HG03108 (cell line): Measurements from ENCODE around the gene ATP2B3.

Source experiments
- ATAC-seq: cut with Tn5 transposase; IDR thresholded peaks from one replicate; pipeline ENCODE4 v1.9.1; 2021; ENCODE audit warnings: moderate library complexity; ENCODE audit not compliant: unreplicated experiment

ATP2B3 gene

DNA sequence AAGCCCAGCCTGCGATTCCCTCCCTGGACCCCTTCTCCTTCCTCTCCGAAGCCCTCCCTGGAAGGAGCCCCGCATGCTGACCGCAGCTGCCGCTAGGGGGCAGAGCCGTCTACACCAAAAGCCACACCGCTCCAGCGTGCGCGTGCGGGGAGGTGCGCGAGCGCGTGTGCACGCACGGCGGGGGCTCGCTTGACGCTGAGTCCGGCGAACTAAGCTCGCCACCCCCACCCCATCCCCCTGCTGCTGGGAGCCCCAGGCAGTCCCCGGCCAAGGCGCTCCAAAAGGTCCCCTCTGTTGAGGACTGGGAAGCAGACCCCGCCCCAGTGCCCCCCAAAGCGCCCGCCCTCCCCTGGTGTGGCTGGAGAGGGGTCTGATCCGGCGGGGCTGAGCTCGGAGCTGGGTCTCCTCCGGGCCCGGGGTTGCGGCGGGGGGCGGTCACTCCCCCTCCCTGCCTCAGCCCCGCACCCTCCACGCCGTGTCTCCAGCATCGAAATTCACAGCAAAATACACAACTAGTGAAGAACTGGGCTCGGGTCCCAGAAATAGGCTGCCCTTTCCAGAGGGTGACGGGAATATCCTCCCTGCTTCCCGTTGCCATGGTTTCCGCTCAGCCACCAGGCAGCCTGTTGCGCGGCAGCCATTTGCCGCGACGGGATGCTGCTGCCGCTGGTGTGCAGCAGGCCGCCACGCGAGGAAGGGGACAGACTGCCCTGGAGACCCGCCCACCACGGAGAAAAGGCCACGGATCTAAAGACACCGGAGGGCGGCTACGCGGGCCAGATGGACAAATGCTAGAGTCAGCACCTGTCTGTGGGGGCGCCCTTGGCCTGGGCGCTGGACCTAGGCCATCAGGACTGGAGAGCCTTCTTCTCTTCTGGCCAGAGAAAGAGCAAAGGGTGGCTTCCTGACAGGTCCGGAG lies 92.7 kb downstream of the ATP2B3 start:
- ATAC-seq, result no peak

DNA sequence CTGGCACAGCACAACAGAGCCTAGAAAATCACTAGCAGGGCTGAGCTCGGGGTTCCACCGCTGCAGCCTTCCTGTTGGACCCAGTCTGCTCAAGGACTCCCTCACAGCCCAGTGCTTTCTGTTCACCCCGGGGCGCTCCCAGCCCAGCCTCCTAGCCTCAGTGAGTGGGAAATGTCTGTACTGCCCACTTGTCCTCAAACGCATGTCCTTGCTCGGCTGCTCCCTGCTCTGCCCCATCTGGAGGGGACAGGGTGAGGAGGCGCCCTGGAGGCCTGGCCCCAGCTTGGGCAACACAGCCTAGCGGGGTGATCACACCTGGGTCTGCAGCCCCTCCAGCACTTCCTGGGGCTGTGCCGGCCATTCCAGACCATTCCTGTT lies 93.4 kb downstream of the ATP2B3 start:
- no peak for ATAC-seq

DNA sequence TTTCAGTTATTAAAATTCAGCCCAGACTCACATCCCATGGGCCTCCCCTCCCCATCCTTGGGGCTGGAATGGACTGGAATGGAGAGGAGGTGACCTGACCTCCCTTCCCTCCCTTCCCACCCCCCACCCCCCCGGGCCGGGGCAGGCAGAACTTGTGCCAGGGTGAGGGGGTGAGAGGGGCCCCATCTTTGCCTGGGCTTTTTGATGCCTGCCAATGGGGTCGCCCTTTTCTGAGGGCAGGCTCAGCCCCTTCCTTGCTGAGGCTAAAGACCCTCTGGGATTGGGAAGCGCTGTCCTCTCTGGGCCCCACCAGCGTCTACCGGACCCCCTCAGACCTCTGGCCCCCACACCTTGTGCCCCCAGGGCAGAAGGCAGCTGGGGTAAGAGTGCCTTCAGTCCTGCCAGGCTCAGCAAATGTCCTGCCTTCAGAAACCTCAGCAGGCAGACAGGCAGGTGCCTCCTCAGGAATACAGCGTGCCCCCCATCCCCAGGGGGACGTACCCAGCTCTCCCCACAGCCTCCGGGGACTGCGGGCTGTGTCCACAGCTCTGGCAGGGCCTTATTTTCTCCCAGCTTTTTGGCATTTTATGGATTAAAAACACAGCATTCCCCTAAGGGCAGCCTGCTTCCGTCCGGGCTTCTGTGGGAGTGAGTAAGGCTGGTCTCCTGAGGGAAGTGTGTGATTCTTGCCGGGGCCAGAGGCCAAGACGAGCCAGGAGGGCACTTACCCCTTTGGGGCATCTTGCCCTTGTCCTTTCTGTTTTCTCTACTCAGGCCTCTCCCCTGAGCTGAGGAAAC lies 94.1 kb downstream of the ATP2B3 start:
- ATAC-seq, result no peak

DNA sequence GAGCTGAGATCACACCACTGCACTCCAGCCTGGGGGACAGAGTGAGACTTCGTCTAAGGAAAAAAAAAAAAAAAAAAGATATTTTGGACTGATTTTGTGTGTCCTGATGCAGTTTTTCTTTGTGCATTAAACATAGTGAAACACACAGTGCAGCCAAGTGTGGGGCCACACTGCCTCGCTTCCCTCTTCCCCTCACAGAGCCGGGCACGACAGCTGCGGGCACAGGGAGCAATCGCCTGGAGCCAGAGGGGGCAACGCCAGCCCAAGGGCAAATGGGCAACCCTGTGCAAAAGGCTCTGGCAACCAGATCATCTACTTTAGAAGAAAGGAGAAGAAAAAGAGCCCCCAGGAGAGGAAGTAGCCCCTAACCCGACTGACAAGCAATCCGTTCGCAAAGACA lies 95.0 kb downstream of the ATP2B3 start:
- ATAC-seq, result no peak

DNA sequence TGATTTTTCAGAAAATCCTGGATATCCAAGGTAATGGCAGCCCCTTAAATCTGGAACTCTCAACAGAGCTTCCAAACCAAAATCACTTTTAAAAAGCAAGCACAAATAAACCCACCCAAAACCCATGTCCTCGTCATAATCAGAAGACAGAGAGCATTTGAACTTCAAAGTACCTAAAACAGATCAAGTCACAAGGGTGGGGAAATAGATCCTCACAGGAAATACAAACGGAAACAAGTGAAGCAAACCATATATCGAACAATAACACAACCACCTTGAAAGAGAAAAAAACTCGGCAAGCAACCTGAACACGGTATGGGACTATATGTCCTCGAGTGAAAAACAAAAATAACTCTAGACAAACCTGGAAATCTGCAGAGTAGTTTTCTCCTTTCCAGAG lies 97.4 kb downstream of the ATP2B3 start:
- no peak for ATAC-seq

DNA sequence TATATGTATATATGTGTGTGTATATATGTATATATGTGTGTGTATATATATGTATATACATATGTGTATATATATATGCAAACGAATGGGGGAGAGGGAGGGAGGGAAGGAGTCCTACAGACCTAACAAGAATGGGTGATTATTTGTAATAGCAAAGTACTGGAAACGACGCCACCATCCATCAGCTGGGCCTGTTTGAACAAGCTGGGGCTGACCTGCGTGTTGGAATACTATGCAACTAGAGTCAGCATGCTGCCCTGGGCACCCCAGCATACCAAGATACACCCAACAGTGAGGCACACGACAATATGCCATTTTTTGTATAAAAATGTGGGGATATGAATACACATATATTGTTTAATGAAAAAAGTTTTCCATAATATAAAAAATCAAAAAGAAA lies 103.1 kb downstream of the ATP2B3 start:
- ATAC-seq, result no peak

DNA sequence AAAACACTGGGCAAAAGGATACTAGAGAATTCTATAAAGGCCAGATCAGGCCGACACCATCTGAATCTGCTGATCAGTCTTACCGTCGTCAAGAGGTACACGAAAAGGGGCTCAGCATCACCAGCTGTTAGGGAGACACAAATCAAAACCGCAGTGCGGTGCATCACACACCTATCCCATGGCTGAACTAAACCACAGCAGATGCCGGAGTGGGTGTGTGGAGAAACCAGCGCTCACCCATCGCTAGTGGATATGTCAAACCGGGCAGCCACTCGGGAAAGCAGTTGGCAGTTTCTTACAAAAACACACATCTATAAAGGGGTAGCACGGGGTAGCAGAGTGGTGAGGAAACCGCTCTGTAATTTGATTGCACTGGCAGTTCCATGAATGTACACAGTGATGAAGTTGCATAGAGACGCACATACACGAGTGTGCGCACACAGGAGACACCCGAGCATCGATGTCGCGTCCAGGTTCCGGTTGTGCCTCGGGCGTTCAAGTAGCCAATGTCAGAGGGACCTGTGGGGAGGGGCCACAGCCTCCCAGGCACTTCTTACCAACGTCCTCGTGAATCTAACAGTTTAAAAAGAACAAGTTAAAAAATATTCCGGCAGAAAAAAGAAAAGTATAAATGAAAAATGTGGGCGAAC lies 104.6 kb downstream of the ATP2B3 start:
- no peak for ATAC-seq

DNA sequence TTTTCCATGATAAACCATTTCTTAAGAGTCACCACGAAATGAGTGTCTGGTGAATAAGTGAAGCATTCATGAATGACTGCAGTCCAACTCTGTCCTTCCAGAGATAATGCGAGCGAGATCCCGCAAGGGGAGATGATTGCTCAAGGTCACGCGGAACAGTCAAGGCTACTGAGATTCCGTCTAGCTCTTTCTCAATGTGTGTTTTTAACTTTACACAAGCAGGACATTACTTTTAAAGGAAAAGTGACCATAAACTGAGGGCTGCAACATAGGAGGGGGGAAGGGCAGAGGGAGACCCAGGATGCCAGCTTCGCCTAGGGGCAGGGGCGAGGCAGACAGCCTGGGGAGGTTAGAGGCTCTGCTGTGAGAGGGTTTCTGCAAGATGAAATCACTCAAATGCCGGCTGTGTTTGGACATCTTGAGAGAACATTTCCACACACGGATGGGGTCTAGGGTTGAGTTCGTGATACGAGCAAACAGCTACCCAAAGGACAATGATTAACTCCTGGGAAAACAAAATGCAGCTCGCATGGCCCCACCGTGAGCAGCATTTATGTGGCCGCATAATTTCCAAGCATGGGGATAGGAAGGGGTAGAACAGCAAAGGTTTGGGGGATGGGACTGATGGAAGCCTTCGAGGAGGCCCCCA lies 105.3 kb downstream of the ATP2B3 start:
- ATAC-seq, result no peak

DNA sequence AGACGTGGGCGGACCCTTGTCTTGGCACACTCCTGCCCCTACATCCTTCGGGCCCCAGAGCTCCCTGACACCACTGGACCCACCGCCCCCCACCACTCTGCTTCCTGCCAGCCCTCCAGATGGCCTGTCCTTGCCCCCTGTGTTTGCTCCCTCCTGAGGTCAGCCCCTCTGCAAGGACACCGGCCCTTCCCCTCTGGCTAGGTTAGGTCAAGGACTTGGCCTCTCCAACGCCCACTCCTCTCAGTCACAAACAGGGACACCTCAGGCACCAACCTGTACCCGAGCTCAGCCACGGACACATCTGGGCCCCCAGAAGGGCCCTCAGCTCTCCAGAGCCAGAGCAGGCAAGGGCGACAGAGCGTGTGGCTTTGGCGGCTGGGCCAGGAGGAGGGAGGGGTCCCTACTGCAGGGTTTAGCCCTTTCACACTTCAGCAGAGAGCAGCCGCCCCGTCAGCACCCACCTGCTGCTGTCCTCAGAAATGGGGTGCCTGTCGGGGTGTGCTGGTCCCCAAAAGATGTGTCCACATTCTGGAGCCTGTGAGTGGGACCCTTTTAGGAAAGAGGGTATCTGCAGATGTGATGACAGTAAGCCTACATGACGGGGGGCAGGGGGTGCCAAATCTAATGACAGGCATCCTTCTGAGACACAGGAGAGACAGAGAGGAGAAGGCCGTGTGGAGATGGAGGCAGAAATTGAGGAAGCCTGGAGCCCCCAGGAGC lies 106.0 kb downstream of the ATP2B3 start:
- no peak for ATAC-seq

DNA sequence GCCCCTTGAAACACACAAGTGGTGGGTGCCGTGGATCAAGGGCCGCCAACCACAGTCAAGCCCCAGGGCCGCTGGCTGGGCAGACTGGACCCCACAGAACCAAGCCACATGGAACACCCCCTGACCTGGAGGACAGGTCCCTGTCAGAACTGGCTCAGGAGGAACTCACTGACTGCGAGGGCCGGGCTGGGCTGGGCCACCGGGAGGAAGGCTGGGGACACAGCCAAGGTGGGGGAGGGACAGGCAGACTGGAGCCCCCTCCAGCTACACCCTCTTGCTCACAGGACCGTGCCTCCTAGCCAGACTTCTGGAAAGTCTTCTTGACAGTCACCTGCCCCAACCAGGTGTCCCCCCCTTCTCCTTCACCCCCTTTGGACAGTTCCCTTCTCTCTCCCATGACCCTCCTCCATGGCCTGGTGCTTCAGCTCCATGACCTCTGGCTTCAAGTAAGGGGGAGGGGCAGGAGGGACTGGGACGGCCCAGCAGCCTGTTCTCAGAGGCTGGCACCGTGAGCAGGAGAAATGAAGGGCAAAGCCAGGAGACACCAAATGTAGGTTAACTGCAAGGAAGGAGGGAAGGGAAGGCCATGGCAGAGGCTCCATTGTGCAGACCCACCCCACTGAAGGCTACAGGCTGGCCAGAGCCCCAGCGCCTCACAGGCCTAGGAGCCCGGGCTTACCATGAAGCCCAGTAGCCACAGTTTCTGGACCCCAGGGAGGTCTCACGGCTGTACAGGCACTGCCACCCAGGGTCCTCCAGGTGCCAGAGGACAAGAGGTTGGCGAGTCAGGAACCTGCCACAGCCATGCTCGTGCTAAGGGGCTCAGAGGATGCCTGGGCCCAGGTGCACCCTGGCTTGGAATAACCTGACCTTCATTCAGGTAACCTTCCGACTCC lies 107.0 kb downstream of the ATP2B3 start:
- no peak for ATAC-seq

DNA sequence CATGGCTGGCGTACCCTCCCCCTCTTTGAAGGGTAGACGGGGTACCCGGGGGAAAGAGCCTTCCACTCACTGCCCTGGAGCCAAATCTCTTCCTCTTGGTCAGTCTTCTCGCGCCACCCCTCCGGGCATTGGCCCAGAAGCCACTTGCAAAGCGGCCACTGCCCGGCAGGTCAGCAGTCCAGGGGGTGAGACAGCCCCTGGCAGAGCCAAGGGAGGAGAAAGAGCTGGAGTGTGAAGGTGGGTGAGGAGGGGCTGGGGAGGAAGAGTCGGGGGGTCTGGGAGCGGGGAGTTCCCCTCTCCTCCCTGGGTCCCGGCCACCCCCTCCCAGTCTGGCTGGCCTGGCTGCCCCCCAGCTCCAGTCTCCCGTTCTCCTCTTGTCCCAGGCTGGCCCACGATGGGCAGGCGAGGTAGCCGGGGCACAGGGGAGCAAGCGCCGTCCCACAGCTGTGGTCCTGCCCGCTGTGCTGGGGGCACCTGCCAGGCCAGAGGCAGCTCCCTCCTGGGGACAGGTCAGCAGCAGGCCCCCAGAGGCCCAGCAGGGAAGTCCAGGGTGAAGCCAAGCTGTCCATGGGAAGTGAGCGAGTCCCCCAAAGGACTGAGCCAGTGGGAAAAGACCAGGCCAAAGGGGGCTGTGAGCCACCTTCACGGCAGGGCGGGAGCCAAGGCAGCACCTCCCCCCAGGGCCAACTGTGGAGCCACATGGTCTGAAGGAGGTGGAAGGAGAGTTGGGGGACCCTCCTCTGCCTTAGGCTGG lies 108.0 kb downstream of the ATP2B3 start:
- no peak for ATAC-seq

DNA sequence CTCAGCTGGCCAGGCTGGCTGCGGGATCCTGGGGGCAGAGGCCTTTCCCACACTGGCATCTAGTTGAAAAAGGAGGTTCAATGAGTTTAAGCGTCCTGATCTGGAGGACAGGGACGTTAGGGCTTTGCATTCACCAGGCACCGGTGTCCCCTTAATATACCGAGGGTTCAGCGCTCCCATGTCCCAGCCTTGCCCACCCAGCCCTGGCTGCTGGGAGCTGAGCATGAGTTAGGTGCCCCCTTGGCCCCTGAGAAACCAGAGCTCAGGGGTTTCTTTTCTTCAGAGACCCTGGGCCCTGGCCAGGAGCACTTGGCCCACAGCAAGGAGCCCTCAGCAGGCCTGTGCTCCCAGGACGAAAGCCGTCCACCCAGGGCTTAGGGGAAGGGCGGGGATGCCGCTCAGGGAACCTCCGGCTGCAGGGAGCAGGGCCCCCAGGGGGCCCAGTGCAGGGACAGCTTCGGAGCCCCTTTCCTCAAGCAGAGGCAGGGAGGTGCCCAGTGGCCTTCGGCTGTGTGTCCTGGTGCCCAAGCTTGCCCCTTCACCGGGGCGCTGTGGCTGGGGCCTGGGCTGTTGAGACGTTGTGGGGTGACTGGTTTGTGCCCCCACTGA lies 108.7 kb downstream of the ATP2B3 start:
- no peak for ATAC-seq

DNA sequence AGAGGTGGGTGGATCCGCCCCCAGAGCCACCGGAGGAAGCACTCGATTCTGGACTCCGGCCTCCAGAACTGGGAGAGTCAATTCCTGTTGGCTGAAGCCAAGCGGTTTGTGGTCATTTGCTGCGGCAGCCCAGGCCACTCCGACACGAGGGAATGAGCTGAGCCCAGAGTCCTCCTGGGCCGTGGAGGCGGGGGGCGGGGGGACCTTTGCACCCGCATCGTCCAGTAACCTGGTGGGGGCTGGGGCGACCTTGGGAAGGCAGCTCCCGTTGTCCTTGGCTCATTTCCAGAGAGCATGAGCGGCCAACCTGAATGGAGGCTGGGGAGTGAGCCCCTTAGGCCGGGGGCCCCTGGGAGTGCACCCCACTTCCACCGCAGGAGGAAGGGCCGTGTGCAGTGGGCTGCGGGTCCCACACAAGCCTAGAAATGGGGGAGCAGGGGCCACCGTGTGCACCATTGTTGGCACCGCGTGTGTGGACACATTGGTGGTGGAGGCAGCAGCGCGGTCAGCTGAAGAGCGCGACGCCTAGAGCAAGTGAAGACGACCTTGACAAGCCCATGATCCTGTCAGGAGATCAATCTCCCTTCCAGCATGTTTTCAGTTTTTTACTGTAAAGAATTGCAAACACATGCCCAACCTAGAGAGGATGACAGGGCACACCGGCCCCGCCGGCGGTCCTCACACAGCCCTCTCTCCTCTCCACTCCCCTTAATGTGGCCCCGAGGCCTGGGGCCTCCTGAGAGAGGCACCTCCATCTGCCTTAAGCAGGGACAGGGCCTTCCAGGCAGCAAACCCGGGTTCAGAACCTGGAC lies 109.6 kb downstream of the ATP2B3 start:
- ATAC-seq, result no peak

DNA sequence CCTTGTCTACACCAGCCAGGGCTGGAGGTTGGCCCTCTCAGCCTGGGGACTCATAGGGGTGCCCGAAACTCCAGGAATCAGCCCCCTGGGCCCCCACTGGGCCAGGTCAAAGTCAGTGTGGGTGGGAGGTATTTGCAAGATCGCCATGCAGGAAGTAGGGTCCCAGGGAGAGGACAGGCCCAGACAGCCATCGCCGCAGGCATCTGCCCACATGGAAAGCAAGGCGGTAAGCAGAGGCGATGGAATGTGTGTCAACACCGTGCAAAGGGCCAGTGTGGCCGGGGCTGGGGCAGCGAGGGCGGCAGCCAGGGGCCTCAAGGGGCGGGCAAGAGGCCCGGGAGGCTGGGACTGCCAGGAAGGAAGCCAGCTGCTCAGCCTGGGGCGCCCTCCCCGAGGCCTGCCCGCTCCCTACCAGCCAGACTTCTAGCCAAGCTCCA lies 110.3 kb downstream of the ATP2B3 start:
- no peak for ATAC-seq

DNA sequence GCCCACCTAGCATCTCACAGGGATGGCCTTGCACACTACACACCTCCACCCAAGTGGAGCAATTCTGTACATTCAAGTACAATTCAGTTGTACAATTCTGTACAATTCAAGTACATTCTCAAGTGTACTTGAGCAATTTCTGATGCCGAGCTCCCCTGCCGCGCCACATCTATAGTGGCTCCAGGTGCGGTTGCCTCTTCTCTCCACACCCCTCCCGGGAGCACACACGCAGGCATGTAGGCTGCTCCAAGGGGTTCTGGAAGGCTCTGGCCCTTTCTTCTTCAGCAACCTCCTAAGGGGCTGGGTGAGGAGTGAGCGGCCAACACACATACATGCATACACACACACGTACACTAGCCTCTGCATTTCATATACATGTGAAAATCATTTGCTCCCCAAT lies 110.7 kb downstream of the ATP2B3 start:
- ATAC-seq, result no peak

DNA sequence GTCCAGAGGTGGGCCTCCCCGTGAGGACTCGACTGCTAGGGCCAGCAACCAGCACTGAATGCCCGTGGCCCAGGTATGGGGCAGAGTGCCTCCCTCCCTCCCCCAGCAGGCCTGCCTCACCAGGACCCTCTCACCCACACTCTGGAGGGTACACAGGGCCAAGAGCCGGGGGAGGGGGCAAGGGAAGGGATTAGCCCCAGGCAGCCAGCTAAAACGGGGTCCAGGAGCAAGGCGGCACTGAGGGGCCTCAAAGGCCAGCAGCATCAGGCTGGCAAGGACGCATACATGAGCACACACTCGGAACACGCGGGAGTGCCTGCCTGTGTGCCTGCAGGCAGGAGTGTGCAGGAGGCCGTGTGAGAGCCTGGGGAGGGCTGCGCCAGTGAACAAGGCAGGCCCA lies 111.2 kb downstream of the ATP2B3 start:
- ATAC-seq, result no peak

DNA sequence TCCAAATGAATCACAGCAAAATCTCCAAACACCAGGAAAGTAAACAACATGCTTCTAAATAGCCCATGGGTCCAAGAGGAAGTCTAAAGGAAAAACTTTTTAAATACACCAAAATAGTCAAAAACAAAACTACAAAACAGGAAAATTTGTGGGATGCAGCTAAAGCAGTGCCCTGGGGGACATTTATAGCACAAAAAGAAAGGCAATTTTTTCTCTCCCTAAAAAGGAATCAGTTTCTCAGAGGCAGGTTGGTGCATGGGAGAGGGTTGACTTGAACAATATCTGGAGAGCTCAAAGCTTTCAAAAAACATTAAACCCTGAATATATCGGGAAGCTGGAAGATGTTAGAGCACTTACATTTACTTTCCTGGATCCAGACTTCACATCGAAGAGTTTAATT lies 113.9 kb downstream of the ATP2B3 start:
- ATAC-seq, result no peak
